Measurements from ENCODE around the gene NUDT3.
A peak's percentile ranks its signal among the peaks of the same experiment; 100 is the strongest.

DNA sequence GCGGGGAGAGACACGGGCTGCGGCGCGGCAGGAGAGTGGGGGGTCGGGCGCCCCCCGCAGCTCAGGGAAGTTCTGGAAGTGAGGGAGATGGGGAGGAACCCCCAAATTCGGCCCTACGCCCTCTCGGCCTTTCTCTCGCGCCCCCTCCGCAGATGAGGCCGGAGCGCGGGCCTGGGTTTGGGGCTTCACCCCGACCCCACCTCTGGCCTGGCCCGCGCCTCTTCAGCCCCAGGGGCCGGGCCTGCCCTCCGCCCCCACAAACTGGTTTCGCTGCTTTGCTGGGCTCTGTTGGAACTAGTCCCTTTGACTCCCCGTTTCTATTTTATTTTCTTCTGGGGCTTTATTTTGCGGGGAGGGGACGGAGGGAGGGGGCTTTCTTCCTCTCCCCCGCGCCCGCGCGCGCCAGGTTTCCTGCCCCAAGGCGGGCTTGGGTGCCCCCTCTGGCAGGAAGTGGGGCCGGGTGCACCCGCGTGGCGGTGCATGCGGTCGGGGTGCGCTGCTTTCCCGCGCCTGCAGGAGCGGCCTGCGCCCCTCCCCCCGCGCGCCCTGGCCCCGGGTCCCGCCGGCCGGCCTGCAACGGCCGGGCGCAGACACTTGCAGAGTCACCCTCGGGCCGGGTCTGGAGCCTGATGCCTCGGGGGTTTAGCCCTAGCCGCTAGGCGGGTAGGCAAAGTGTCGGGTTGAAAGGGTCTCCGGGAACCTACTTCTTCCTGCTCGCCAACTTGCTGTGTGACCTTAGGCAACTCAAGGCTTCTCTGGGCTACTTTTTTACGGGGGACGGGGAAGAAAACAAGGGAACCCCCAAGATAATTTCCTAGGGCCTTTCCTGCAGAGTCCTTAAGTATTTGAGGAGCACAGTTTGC is 154.5 kb downstream of the NUDT3 start:
- TF ChIP-seq, protein P1, sequence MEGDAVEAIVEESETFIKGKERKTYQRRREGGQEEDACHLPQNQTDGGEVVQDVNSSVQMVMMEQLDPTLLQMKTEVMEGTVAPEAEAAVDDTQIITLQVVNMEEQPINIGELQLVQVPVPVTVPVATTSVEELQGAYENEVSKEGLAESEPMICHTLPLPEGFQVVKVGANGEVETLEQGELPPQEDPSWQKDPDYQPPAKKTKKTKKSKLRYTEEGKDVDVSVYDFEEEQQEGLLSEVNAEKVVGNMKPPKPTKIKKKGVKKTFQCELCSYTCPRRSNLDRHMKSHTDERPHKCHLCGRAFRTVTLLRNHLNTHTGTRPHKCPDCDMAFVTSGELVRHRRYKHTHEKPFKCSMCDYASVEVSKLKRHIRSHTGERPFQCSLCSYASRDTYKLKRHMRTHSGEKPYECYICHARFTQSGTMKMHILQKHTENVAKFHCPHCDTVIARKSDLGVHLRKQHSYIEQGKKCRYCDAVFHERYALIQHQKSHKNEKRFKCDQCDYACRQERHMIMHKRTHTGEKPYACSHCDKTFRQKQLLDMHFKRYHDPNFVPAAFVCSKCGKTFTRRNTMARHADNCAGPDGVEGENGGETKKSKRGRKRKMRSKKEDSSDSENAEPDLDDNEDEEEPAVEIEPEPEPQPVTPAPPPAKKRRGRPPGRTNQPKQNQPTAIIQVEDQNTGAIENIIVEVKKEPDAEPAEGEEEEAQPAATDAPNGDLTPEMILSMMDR (IDR thresholded peaks at IDR 0.05), result peak in 4 of 5 experiments; percentile 20 to 42 (median 38)
- TF ChIP-seq EP300 (IDR thresholded peaks at IDR 0.05) (no peak), POLR2A (IDR thresholded peaks at IDR 0.05) (no peak)
